IMR-90 (cell line): Measurements from ENCODE around the gene CD84. TPM values are rescaled to one million over a fixed set of nuclear protein-coding genes. Genes with fewer than 3 reads are reported as not detected.

Experiments used
- ATAC-seq: fragments of 200-7000 bp; cut with Tn5 transposase; 2 replicates; pipeline ENCODE4 v1.9.1; 2020; ENCODE audit warnings: low read depth, mild to moderate bottlenecking, moderate library complexity
- BruUV-seq: library from RNA; stranded (reverse); fragments of 400-500 nt; replicated peaks from 2 replicates; lab custom pipeline; 2021; lab: Mats Ljungman, UMichigan
- CTCF ChIA-PET: fragments of 300-600 bp; formaldehyde crosslinking; extraction: SDS; loops from one replicate; lab custom pipeline; 2021; ENCODE audit warnings: antibody characterized with exemption; lab: Yijun Ruan, JAX
- POLR2A ChIA-PET: fragments of 300-600 bp; sonication (Branson Sonifier 250); formaldehyde crosslinking; loops from one replicate; lab custom pipeline; 2022; ENCODE audit warnings: antibody characterized with exemption; ENCODE audit not compliant: unreplicated experiment; lab: Charles Lee
- DNase-seq: peaks from one replicate; pipeline ENCODE4 v3.0.0; 2013
- H2AFZ ChIP-seq: replicated peaks from 2 replicates; pipeline ENCODE3; 2013; ENCODE audit warnings: low read length, mild to moderate bottlenecking; ENCODE audit not compliant: poor library complexity
- H2AK5ac ChIP-seq: 2 replicates; pipeline ENCODE4 v1.6.1; 2013; ENCODE audit warnings: low read depth, low read length, inconsistent platforms
- H2AK9ac ChIP-seq: replicated peaks from 2 replicates; pipeline ENCODE3; 2013; ENCODE audit warnings: mild to moderate bottlenecking, low read depth, low read length, moderate library complexity; ENCODE audit not compliant: poor library complexity
- H2BK120ac ChIP-seq: 2 replicates; pipeline ENCODE4 v1.6.1; 2013; ENCODE audit warnings: low read depth, low read length, inconsistent platforms
- H2BK15ac ChIP-seq: 3 replicates; pipeline ENCODE4 v1.6.1; 2013; ENCODE audit warnings: low read depth, low read length, inconsistent platforms
- H2BK20ac ChIP-seq: 2 replicates; pipeline ENCODE4 v1.6.1; 2013; ENCODE audit warnings: low read depth, mild to moderate bottlenecking, inconsistent platforms, low read length, moderate library complexity
- H2BK5ac ChIP-seq: 2 replicates; pipeline ENCODE4 v1.6.1; 2013; ENCODE audit warnings: mild to moderate bottlenecking, low read depth, low read length, inconsistent platforms; ENCODE audit not compliant: poor library complexity, severe bottlenecking
- H3K14ac ChIP-seq: replicated peaks from 2 replicates; pipeline ENCODE4 v1.6.1; 2013; ENCODE audit warnings: low read depth, low read length, inconsistent platforms
- H3K18ac ChIP-seq: 2 replicates; pipeline ENCODE4 v1.6.1; 2013; ENCODE audit warnings: low read depth, low read length, control low read depth
- H3K23ac ChIP-seq: 2 replicates; pipeline ENCODE4 v1.6.1; 2013; ENCODE audit warnings: low read depth, low read length, inconsistent platforms
- H3K27ac ChIP-seq: 2 replicates; pipeline ENCODE4 v1.5.1; 2013; ENCODE audit warnings: mild to moderate bottlenecking, control low read depth, low read length; ENCODE audit not compliant: insufficient read depth
- H3K27me3 ChIP-seq: 2 replicates; pipeline ENCODE4 v1.6.1; 2013; ENCODE audit warnings: low read length; ENCODE audit not compliant: control insufficient read depth, insufficient read depth
- H3K36me3 ChIP-seq: 2 replicates; pipeline ENCODE4 v1.6.1; 2013; ENCODE audit warnings: low read length, mixed read lengths; ENCODE audit not compliant: control insufficient read depth, insufficient read depth
- H3K4ac ChIP-seq: 2 replicates; pipeline ENCODE4 v1.6.1; 2013; ENCODE audit warnings: low read depth, low read length, inconsistent platforms
- H3K4me1 ChIP-seq: 2 replicates; pipeline ENCODE4 v1.6.1; 2013; ENCODE audit warnings: low read length, mixed read lengths; ENCODE audit not compliant: control insufficient read depth, insufficient read depth
- H3K4me2 ChIP-seq: 2 replicates; pipeline ENCODE4 v1.6.1; 2013; ENCODE audit warnings: low read depth, mild to moderate bottlenecking, control low read depth, low read length, moderate library complexity
- H3K4me3 ChIP-seq: 2 replicates; pipeline ENCODE4 v1.5.1; 2013; ENCODE audit warnings: low read depth, mild to moderate bottlenecking, control low read depth, low read length, moderate library complexity; ENCODE audit not compliant: insufficient read depth
- H3K56ac ChIP-seq: 2 replicates; pipeline ENCODE4 v1.6.1; 2013; ENCODE audit warnings: low read length, inconsistent platforms; ENCODE audit not compliant: insufficient read depth; ENCODE audit errors: extremely low read depth
- H3K79me1 ChIP-seq, 2 experiments: 2 replicates each; pipeline ENCODE4 v1.6.1; 2013; ENCODE audit warnings: low read length in 2 of 2, inconsistent platforms in 1 of 2, low read depth in 1 of 2
- H3K9ac ChIP-seq: 2 replicates; pipeline ENCODE4 v1.6.1; 2013; ENCODE audit warnings: low read depth, low read length, control low read depth
- H3K9me1 ChIP-seq: 2 replicates; pipeline ENCODE4 v1.6.1; 2013; ENCODE audit warnings: low read length, inconsistent platforms; ENCODE audit not compliant: insufficient read depth
- H3K9me3 ChIP-seq: 2 replicates; pipeline ENCODE4 v1.6.1; 2013; ENCODE audit warnings: low read length; ENCODE audit not compliant: control insufficient read depth, insufficient read depth
- H4K20me1 ChIP-seq: 2 replicates; pipeline ENCODE4 v1.6.1; 2013; ENCODE audit warnings: low read length, inconsistent platforms; ENCODE audit not compliant: insufficient read depth
- H4K5ac ChIP-seq: 2 replicates; pipeline ENCODE4 v1.6.1; 2013; ENCODE audit warnings: mild to moderate bottlenecking, low read depth, low read length, control low read depth
- H4K8ac ChIP-seq, 2 experiments: 2 replicates each; pipeline ENCODE4 v1.6.1; 2013; ENCODE audit warnings: low read depth in 2 of 2, low read length in 2 of 2, control low read depth in 1 of 2, inconsistent platforms in 1 of 2
- H4K91ac ChIP-seq: 2 replicates; pipeline ENCODE4 v1.6.1; 2013; ENCODE audit warnings: low read depth, low read length, inconsistent platforms; ENCODE audit not compliant: insufficient read depth
- BHLHE40 ChIP-seq: fragments of 150-350 bp; IDR thresholded peaks from 2 replicates; pipeline ENCODE4 v1.6.1; 2016; ENCODE audit warnings: mild to moderate bottlenecking, low read depth, low read length
- CEBPB ChIP-seq: IDR thresholded peaks from 2 replicates; pipeline ENCODE4 v1.6.1; 2012; ENCODE audit warnings: low read depth, low read length, improper control_type of control experiment
- CHD1 ChIP-seq: IDR thresholded peaks from 2 replicates; pipeline ENCODE4 v1.6.1; 2012; ENCODE audit warnings: low read depth, low read length, improper control_type of control experiment
- FOS ChIP-seq: fragments of 150-350 bp; IDR thresholded peaks from 2 replicates; pipeline ENCODE4 v1.6.1; 2016; ENCODE audit warnings: low read depth, low read length
- MAFK ChIP-seq: IDR thresholded peaks from 2 replicates; pipeline ENCODE4 v1.6.1; 2012; ENCODE audit warnings: low read depth, low read length, improper control_type of control experiment
- MAZ ChIP-seq: IDR thresholded peaks from 2 replicates; pipeline ENCODE4 v1.6.1; 2012; ENCODE audit warnings: low read depth, mild to moderate bottlenecking, low read length, improper control_type of control experiment, moderate library complexity, borderline replicate concordance
- MXI1 ChIP-seq: IDR thresholded peaks from 2 replicates; pipeline ENCODE4 v1.6.1; 2012; ENCODE audit warnings: low read depth, mild to moderate bottlenecking, low read length, moderate library complexity, borderline replicate concordance
- NFE2L2 ChIP-seq: fragments of 150-350 bp; IDR thresholded peaks from 2 replicates; pipeline ENCODE4 v1.6.1; 2016; ENCODE audit warnings: low read depth, mild to moderate bottlenecking, low read length
- POLR2A ChIP-seq: IDR thresholded peaks from 2 replicates; pipeline ENCODE4 v1.6.1; 2012; ENCODE audit warnings: mild to moderate bottlenecking, low read depth, low read length
- RAD21 ChIP-seq: IDR thresholded peaks from 2 replicates; pipeline ENCODE4 v1.6.1; 2012; ENCODE audit warnings: low read length, improper control_type of control experiment
- RCOR1 ChIP-seq: IDR thresholded peaks from 2 replicates; pipeline ENCODE4 v1.6.1; 2012; ENCODE audit warnings: mild to moderate bottlenecking, low read length, improper control_type of control experiment; ENCODE audit not compliant: insufficient replicate concordance
- RFX5 ChIP-seq: IDR thresholded peaks from 2 replicates; pipeline ENCODE4 v1.8.0; 2012; ENCODE audit warnings: low read depth, mild to moderate bottlenecking, low read length, moderate library complexity
- SMC3 ChIP-seq: fragments of 150-350 bp; IDR thresholded peaks from 2 replicates; pipeline ENCODE4 v1.6.1; 2016; ENCODE audit warnings: low read depth, mild to moderate bottlenecking, antibody characterized with exemption, low read length, moderate library complexity
- WGBS, 2 experiments: methylation state at CpG; one replicate each; pipeline versions ENCODE4 v1.1.5 to v1.1.7; 2013; ENCODE audit warnings: missing lambda C conversion rate in 2 of 2; ENCODE audit not compliant: insufficient read length in 1 of 2; ENCODE audit errors: extremely low coverage in 2 of 2; 5-methylcytosine and 5-hydroxymethylcytosine counted together
- dilution Hi-C: fragments of 300-500 bp; cut with HindIII; formaldehyde crosslinking; loops from one replicate; pipeline ENCODE4 v1.14.3; 2018; ENCODE audit warnings: low sequenced_read_pairs; ENCODE audit not compliant: unreplicated experiment
- in situ Hi-C: fragments of 300-500 bp; cut with MboI; formaldehyde crosslinking; loops from 3 replicates; pipeline ENCODE4 v1.14.3; 2019; ENCODE audit warnings: low sequenced_read_pairs, inconsistent platforms, mixed read lengths
- intact Hi-C: fragments of 100-400 bp; cut with micrococcal nuclease; formaldehyde crosslinking; loops from 2 replicates; pipeline ENCODE4 v1.10.0; 2022
- polyA plus RNA-seq, 3 experiments: library from polyadenylated mRNA; depleted of rRNA; stranded (reverse); fragments of >200 nt; gene quantifications; 2 replicates each; pipeline ENCODE4 v1.2.3, GENCODE V29; 2012; ENCODE audit warnings: low replicate concordance in 1 of 3
- total RNA-seq: library from RNA; depleted of rRNA; stranded (reverse); fragments of >200 nt; gene quantifications from 2 replicates; pipeline ENCODE4 v1.2.3, GENCODE V29; 2012
- TF ChIP-seq, protein P1 (sequence below): fragments of 150-350 bp; IDR thresholded peaks from 2 replicates; pipeline ENCODE4 v1.6.1; 2016; ENCODE audit warnings: low read depth, mild to moderate bottlenecking, low read length, moderate library complexity, borderline replicate concordance
- TF ChIP-seq, protein P2 (sequence below): fragments of 150-350 bp; IDR thresholded peaks from 2 replicates; pipeline ENCODE4 v1.6.1; 2017; ENCODE audit warnings: mild to moderate bottlenecking, antibody characterized with exemption, low read length, low read depth
- TF ChIP-seq, protein P3 (sequence below): conservative IDR thresholded peaks from 2 replicates; pipeline ENCODE4 v1.5.1; 2012; ENCODE audit warnings: mild to moderate bottlenecking, low read depth, low read length, improper control_type of control experiment

CD84 gene
- total and polyA plus RNA-seq, 2 of the 4 experiments (the other 2 are of a cell fraction) = not detected

DNA sequence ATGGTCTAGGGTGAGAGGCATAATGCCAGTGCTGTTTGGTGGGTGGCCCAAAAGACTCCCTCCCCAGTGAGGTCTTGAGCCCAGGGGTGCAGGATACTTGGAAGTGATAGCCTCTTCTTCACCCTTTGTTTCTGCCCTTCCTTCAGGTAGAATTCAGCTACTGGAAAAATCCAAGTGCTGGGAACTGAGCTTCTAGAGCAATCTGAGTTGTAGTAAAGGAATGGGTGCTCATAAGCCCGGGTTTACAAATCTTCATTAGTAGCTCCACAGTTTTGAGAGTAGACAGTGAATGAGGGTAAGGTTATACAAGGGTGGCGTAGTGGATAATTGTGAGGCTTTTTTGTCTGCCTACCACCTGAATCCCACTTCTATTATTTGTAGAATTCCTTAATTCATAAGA, 29.2 kb upstream of the CD84 start:
- Histone ChIP-seq H2BK15ac (no peak overlapping the region), H3K4me2 (no peak overlapping the region), H3K23ac (no peak overlapping the region), H4K20me1 (no peaks in the 10 kb centered on the region), H2AK5ac (no peak overlapping the region), H3K4me1 (no peaks in the 10 kb centered on the region), H2BK120ac (no peak overlapping the region), H3K56ac (no peak overlapping the region), H2AK9ac (no peak overlapping the region), H3K27ac (no peak overlapping the region), H3K4ac (no peak overlapping the region), H4K91ac (no peak overlapping the region), H3K14ac (no peak overlapping the region), H3K9me1 (no peaks in the 10 kb centered on the region), H3K79me1 (no peaks in the 10 kb centered on the region), H3K9ac (no peak overlapping the region), H2BK20ac (no peak overlapping the region), H4K8ac (no peak overlapping the region), H3K27me3 (no peaks in the 10 kb centered on the region; the same call in 1 of the 2 replicates), H2BK5ac (no peak overlapping the region), H3K36me3 (no peaks in the 10 kb centered on the region), H2AFZ (no peak overlapping the region), H3K4me3 (no peak overlapping the region), H3K9me3 (no peaks in the 10 kb centered on the region), H4K5ac (no peak overlapping the region), H3K18ac (no peak overlapping the region)
- no peak for DNase-seq
- no peak for ATAC-seq
- intact Hi-C loops = no loop called here
- dilution Hi-C loops = no loop called here
- in situ Hi-C loops = loop anchor here (5.0 to 25.0 kb wide), 2 partner anchors 181 to 421 kb away; partner anchors contain the start of gene CASQ1
- TF ChIP-seq RFX5 (no peak), NFE2L2 (no peak), BHLHE40 (no peak), MXI1 (no peak), CEBPB (no peak), FOS (no peak), POLR2A (no peak), CHD1 (no peak), SMC3 (no peak), RAD21 (no peak), RCOR1 (no peak), MAZ (no peak), MAFK (no peak)
- TF ChIP-seq, protein P1, sequence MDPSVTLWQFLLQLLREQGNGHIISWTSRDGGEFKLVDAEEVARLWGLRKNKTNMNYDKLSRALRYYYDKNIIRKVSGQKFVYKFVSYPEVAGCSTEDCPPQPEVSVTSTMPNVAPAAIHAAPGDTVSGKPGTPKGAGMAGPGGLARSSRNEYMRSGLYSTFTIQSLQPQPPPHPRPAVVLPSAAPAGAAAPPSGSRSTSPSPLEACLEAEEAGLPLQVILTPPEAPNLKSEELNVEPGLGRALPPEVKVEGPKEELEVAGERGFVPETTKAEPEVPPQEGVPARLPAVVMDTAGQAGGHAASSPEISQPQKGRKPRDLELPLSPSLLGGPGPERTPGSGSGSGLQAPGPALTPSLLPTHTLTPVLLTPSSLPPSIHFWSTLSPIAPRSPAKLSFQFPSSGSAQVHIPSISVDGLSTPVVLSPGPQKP = no peak
- TF ChIP-seq, protein P2, sequence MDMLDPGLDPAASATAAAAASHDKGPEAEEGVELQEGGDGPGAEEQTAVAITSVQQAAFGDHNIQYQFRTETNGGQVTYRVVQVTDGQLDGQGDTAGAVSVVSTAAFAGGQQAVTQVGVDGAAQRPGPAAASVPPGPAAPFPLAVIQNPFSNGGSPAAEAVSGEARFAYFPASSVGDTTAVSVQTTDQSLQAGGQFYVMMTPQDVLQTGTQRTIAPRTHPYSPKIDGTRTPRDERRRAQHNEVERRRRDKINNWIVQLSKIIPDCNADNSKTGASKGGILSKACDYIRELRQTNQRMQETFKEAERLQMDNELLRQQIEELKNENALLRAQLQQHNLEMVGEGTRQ = no peak
- TF ChIP-seq, protein P3, sequence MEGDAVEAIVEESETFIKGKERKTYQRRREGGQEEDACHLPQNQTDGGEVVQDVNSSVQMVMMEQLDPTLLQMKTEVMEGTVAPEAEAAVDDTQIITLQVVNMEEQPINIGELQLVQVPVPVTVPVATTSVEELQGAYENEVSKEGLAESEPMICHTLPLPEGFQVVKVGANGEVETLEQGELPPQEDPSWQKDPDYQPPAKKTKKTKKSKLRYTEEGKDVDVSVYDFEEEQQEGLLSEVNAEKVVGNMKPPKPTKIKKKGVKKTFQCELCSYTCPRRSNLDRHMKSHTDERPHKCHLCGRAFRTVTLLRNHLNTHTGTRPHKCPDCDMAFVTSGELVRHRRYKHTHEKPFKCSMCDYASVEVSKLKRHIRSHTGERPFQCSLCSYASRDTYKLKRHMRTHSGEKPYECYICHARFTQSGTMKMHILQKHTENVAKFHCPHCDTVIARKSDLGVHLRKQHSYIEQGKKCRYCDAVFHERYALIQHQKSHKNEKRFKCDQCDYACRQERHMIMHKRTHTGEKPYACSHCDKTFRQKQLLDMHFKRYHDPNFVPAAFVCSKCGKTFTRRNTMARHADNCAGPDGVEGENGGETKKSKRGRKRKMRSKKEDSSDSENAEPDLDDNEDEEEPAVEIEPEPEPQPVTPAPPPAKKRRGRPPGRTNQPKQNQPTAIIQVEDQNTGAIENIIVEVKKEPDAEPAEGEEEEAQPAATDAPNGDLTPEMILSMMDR = no peak
- ChIA-PET CTCF (no interaction called here), POLR2A (no interaction called here)
- WGBS, 2 experiments = no CpG with 5 or more reads among the region's 2 CpGs
- BruUV-seq = no TSS peak
